ENCODE measurements around the gene TRIM72.
"Not testable (repeated sequence)": the region's sequence is repeated elsewhere in the genome, so short reads cannot be mapped to it uniquely, and the experiment has no call there.

TRIM72 gene

DNA sequence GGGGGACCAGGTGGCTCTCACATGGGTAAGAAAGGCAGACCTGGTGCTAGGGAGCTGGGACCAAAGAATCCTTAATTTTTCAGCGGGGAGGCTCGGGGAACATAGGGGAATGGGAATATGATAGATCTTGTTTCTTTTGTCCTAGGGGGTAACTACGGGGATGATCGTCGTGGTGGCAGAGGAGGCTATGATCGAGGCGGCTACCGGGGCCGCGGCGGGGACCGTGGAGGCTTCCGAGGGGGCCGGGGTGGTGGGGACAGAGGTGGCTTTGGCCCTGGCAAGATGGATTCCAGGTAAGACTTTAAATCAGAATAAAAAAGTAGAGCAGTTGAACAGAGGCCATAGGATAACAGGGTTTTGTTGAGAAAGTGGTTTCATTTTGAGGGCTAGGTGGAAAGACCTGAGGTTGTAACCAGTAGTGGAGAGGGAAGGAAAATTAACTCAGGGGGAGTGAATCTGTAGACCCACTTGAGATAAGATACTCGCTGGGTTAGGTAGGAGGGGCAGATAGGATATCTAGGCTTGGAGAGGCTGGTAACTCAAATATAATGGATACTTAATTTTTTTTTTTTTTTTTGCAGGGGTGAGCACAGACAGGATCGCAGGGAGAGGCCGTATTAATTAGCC lies 23.0 kb upstream of the TRIM72 start:
- DNase-seq = no peak

DNA sequence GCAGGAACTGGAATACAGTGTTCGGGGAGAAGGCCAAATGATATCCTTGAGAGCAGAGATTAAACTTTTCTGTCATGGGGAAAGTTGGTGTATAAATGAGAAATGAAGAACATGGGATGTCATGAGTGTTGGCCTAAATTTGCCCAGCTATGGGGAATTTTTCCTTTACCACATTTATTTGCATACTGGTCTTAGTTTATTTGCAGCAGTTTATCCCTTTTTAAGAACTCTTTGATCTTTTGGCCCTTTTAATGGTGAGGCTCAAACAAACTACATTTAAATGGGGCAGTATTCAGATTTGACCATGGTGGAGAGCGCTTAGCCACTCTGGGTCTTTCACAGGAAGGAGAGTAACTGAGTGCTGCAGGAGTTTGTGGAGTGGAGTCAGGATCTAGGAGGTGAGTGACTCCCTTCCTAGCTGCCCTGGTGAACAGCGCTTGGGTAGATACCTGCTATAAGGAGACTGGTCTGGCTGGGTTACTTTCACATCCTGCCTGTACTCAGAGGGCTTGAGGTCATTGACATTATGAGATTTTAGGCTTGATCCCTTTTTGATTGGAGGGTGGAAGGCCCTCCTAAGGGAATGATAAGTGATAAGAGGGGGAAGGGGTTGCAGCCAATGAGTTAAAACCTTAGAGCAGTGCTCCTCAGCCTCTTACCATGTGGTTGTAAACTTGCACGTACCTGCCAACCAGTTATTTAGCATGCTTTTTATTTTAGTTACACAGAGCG lies 22.1 kb upstream of the TRIM72 start:
- DNase-seq = no peak

DNA sequence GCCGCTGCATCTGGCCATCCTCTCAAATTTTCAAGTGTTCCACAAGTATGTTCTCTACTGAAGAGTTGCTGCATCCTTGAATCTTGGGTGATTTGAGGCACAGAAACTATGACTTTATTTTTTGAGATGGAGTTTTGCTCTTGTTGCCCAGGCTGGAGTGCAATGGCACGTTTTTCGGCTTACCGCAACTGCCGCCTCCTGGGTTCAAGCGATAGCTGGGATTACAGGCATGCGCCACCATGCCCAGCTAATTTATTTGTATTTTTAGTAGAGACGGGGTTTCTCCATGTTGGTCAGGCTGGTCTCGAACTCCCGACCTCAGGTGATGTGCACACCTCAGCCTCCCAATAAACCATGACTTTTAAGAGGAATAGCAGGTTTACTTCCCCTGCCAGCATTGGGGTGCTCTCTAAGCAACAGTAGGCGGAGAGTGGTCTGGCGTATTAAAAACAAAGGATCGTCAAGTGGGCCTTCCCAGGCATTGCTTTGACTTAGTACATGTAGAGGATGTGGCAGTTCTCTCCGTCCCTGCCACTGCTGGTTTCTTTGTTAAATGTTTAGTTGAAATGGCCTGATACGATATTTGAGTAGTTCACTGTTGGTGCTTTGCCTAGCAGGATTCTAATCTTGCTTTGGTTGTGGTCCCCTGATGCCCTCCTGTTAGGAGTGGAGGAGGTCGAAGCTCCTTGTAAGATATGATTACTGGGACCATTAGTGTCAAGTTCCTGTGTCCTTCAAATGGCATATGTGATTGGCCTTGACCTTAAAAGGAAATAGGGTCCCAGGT lies 20.9 kb upstream of the TRIM72 start:
- DNase-seq = no peak

DNA sequence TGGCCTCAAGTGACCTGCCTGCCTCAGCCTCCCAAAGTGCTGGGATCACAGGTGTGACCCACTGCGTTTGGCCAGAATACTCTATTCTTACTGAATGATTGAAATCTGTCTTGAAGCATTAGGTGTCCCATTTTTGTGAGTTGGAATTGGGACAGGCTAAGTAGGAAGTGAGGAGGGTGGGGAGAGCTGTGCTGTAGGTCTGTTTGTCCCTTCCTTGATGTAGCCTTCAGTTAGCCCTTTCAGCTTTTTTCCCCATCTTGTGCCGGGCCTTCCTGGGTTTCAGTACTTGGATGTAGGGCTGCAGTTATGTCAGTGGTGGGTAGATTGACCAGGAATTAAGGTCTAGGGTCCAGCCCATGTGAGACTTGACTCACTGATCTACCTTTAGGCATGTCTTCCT lies 20.0 kb upstream of the TRIM72 start:
- DNase-seq = no peak

DNA sequence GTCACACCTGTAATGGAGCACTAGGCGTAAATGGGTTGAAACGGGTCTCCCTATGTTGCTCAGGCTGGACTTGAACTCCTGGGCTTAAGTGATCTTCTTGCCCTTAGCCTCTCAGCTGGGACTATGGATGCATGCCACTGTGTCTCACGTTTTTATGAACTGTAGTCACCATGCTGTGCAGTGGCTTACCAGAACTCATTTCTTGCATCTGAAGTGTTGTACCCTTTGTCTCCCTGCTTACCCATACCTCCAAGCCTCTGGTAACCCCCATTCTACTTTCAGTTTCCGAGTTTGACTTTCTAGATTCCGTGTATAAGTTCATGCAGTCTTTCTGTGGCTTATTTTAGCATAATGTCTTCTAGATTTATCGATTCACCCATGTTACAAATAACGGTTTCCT lies 19.0 kb upstream of the TRIM72 start:
- no peak for DNase-seq

DNA sequence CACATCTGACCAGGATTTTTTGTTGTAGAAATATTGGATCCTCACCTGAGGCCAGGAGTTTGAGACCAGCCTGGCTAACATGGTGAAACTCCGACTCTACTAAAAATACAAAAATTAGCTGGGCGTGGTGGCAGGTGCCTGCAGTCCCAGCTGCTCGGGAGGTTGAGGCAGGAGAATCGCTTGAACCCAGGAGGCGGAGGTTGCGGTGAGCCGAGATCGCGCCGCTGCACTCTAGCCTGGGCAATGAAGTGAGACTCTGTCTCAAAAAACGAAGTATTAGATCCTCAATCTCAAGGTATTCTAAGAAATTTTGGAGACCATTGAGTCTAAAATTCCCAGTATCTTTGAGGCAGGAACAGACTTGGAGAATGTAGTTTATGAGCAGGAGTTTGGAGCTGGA lies 18.1 kb upstream of the TRIM72 start:
- DNase-seq = not testable (repeated sequence)

DNA sequence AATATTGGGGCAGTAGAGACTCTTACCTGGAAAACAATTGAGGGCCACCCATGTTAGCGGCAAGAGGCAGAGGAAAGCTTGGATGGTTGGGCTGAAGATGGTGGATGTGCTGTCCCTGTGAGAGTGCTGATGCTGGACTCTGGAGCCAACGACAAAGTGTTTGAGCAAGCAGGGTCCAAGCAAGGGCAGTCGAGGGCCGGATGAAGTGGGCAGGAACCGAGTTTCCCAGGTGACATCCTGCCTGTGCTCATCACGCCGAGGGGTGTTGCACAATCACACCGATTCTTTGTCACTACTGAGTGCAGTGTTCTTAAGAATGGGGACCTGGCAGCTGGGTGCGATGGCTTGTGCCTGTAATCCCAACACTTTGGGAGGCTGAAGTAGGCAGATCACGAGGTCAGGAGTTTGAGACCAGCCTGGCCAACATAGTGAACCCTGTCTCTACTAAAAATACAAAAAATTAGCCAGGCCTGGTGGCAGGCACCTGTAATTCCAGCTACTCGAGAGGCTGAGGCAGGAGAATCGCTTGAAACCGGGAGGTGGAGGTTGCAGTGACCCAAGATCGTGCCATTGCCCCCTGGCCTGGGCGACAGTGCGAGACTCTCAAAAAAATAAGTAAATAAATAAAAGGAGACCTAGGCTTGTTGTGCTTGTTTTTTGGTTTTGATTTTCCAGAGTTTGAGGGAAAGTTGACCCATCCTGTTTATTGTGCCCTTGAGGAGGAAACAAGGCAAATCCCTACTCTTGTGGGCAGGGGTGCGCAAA lies 17.4 kb upstream of the TRIM72 start:
- DNase-seq = no peak

DNA sequence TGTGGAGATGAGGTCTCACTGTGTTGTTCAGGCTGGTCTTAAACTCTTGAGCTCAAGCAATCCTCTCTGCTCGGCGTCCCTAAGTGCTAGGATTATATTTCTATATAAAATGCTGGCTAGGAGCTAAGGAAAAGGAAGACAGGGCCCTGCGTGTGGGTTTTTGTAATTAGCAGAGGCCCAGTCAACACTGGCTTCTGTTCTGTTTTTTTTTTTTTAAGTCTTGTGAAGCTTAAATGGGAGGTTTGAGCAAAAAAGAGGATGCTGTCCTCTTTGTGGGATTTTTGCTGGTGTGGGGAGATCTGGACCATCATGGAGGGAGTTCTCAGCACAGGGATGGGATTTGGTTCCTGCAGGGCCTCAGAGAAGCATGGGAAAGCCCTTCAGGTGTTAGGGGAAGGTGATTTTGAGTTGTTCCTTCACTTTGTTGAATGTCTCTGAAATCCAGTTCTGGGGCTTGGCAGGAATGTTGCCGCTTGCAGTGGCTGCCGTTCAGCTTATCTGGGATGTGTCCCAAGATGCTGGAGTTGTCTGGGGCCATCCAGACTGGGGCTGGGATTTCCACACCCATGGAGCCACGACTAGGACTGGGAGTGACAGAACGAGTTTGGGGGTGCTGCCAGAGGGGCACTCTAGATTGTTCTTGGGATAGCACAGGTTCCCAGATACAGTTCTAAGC lies 15.6 kb upstream of the TRIM72 start:
- DNase-seq = no peak

DNA sequence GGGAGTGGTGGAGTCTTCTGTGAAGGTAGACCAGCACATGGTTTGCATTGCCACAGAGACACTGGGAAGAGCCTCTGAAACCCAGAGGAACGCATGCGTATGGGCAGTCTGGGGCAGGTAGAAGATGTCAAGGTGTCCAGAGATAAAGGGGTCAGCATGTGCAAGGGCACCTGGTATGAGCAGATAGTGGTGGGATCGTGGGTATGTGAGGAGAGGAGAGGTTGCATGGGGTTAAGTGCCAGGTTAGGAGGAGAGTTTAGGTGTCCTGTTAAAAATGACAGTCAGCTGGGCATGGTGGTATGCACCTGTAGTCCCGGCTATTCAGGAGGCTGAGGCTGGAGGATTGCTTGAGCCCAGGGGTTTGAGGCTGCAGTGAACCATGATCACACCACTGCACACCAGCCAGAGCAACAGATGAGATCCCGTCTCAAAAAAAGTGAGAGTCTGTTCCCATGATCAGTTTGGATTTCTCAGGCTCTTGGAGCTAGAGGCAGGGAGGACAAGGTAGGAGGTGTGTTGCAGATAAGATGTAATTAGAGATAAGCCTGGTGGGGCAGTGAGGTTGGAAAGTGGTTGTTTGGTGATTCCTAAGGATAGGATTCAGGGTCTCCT lies 14.4 kb upstream of the TRIM72 start:
- no peak for DNase-seq

DNA sequence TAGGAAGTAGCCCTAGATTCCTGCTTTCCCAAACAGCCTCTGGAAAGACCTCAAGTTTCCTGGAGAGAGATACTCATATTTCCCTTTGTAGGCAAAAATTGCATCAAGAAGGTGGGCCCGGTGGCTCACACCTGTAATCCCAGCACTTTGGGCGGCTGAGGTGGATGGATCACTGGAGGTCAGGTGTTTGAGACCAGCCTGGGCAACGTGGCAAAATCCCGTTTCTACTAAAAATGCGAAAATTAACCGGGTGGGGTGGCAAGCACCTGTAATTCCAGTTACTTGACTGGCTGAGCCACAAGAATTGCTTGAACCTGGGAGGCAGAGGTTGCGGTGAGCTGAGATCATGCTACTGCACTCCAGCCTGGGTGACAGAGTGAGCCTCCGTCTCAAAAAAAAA lies 13.8 kb upstream of the TRIM72 start:
- DNase-seq = not testable (repeated sequence)

DNA sequence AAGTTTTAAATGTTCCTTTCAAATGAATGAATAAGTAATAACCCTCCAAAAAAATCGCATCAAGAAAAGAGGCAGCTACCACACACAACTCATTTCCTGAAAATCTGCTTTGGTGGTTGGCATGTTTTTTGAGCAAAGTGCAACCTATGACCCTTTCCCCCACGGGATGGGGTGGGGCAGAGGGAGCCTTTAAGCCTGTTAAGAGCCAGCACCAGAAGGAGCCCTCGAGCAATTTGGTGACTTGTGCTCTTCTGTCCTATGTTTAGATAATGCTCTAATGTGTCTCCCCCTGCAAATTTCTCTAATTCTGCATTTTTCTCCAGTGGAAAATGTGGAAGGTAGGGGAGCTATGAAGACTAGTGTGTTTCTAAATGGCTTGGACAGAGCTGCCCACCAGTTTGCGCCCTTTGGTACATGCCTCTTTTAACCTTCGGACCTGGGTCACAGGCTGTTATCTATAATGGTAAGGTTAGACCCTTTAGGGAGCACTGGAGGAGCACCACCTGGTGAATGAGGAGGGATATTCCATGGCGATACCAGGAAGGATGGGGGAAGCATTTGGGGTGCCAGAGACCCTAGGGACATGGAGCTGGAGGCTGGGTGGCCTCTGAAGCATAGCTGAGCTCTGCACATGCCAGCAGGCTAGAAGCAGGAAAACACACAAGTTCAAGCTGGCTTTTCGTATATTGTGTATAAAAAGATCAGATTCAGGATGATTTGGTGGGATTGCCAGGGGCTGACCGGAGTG lies 12.9 kb upstream of the TRIM72 start:
- DNase-seq = peak; percentile 53

DNA sequence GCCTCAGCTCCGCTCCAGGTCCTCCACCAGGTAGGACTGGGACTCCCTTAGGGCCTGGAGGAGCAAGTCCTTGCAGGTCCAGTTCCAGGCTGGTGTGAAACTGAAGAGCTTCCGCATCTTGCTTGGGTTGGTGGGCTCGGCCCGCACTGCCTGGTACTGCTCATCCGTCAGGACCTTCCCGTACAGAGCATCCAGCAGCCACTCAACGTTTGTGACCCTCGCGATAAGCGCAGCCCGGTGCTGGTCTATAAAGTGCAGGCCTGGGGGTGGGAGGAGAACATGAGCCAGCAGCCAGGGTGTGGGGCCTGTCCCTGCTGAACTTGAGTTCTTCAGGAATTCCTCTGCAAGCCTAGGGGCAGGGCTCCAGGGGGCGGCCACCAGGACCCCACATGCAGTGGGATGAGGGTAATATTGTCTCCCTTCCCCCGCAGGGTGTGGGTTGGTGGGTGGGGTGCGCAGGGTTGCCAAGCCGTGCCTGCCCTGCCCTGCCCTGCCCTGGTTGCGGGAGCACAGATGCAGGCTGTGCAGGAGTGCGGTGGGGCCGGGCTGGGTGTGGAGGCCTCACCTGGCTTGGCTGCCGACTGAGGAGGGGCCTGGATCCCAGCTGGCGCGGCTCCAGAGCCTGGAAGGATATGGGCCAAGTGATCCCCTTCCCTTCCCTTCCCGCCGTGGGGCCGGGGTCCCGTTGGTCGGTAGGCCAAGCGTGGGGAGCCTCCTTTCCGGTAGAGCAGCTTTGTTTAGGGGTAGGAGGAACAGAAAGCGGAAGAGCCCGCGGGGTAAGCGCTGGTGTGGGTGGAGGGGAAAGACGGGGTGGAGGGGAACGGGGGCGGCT lies 12.1 kb upstream of the TRIM72 start:
- peak; percentile 54 for DNase-seq

DNA sequence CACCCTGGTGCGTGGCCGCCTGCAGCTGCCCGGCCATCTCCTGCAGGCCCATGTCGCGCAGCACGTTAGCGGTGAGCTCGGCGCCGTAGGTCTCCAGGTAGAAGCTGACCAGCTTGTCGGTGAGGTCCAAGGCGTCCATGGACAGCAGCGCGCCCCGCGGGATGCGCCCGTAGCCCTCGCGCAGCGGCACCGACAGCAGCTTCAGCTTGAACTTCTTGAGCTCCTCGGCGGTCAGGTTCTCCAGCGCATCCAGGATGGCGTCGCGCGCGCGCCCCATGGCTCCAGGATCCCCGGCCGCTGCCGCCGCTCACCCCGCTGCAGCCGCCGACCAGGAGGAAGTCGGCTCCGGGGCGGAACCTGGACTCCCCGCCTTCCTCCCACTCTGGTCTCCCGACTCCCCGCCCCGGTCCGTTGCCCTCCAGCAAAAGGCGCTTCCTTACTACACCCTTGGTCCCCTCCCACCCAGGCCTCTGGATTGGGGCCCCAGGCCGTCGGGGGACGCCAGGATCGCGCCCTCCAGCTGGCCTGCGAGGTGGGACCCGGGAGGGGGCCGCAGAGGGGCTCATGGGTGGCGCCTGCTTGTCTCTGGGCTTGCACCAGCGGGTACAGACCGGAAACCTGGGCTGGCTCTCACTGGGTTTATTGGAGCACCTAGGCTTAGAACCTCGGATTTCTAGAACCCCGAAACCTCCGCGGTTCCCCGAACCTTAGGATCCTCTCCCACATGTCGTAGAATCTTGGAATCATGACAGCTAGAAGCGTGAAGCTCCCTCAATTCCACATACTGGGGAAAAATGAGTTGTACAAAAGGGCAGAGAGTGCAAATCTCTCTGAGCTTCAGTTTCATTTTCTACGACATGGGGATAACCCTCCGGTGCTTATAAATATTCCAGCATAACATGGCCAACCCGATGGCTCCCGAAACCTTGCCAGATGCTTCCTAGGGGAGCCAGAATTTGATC lies 11.2 kb upstream of the TRIM72 start, which contains the start of gene PYCARD:
Gene PYCARD (minus strand): TSS at position 347 of the 962 bp plus-strand sequence. CDS start 70 bp downstream, at position 277.
- peak; percentile 52 for DNase-seq

DNA sequence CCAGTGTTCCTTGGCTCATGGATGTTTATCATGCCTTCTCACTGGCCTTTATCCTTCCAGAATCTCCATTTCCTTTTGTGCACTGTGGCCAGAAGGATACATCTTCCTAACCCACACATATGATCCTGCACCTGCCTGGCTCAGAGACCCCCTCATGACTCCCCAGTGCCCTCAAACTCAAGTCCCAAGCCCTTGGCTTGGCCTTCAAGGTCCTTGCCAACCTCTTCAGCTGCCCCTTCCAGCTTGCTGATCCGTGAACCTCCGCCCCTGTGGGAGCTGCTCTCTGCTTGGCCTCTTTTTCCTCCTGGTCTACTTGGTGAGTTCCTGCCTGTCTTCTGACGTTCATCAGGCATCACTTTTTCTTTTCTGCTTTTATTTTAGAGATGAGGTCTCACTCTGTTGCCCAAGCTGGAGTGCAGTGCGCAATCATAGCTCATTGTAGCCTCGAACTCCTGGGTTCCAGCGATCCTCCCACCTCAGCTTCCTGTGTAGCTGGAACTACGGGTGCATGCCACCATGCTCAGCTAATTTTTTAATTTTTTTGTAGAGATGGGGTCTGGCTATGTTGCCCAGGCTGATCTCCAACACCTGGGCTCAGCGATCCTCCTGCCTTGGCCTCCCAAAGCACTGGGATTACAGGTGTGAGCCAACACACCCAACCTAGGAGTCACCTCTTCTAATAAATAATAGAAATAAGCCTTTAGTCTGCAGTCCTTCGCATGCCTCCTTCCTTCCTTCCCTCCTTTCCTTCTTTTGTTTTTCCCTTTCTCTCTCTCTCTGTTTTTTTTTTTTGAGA lies 8.8 kb upstream of the TRIM72 start:
- no peak for DNase-seq

DNA sequence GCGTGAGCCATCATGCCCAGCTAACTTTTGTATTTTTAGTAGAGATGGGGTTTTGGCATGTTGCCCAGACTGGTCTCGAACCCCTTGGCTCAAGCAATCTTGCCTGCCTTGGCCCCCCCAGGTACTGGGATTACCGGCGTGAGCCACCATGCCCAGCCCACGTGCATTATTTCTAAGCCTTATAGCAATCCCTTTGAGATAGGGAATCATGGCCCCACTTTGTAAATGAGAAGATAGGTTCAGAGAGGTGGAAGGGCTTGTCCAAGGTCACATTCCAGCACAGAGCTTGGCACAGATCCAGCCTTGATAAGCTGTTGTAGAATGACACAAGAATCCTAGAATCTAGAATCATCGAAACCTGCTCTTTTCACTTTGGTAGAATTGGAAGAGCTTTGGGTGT lies 7.1 kb upstream of the TRIM72 start:
- no peak for DNase-seq

DNA sequence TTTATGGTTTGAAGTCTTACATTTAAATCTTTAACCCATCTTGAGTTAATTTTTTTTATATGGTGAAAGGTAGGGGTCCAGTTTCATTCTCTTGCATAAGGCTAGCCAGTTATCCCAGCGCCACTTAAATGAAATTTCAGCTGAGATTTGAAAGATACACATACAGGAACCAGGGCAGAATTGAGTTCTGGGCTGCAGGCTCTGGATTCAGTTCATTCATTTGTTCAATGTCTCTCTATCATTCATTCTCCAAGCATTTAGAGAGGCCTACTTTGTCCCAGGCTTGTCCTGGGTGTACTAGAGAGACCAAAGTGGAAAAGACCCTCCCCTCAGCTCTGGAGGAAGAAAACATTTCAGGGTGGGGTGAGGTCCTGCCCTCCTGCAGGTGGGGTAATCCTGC lies 577 bp upstream of the TRIM72 start:
- no peak for DNase-seq

DNA sequence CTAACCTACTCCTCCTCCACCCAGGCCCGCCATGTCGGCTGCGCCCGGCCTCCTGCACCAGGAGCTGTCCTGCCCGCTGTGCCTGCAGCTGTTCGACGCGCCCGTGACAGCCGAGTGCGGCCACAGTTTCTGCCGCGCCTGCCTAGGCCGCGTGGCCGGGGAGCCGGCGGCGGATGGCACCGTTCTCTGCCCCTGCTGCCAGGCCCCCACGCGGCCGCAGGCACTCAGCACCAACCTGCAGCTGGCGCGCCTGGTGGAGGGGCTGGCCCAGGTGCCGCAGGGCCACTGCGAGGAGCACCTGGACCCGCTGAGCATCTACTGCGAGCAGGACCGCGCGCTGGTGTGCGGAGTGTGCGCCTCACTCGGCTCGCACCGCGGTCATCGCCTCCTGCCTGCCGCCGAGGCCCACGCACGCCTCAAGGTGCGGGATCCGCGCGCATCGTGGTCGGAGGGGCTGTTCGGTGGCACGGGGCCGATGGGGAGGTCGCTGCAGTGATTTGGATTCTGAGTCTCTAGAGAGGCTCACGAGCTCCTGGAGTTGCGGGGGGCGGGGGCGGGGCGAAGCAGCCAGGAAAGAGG lies 878 bp downstream of the TRIM72 start:
- peak; percentile 36 for DNase-seq

Data from activated T-cell treated with anti-CD3 and anti-CD28 coated beads, Interleukin-2, amount 50 U/mL, for 1 hour (primary cell).